Upper lobe of left lung (tissue), 6 donors: ENCODE measurements around the gene STN1. TPM values are rescaled to one million over a fixed set of nuclear protein-coding genes. Genes with fewer than 3 reads are reported as not detected.

ENCODE experiments used
- ATAC-seq, 2 donors: fragments of 200-7000 bp; cut with Tn5 transposase; one replicate each; pipeline ENCODE4 v1.9.1; 2022; ENCODE audit warnings: mild to moderate bottlenecking in 2 of 2, moderate library complexity in 2 of 2; ENCODE audit not compliant: low FRiP score in 2 of 2
- DNase-seq, 2 donors: peaks; one replicate each; pipeline ENCODE4 v3.0.0-alpha.2; 2019 to 2020
- H3K27ac ChIP-seq, 4 donors: fragments of 200-600 bp; sonication (generic); one replicate each; pipeline ENCODE4 v1.5.1; 2016 to 2019
- H3K27me3 ChIP-seq, 4 donors: fragments of 200-600 bp; sonication (generic); one replicate each; pipeline ENCODE4 v1.5.1; 2017 to 2019
- H3K36me3 ChIP-seq, 4 donors: fragments of 200-600 bp; sonication (generic); one replicate each; pipeline ENCODE4 v1.5.1; 2016 to 2019
- H3K4me1 ChIP-seq, 4 donors: fragments of 200-600 bp; sonication (generic); one replicate each; pipeline ENCODE4 v1.5.1; 2018 to 2019
- H3K4me3 ChIP-seq, 4 donors: fragments of 200-600 bp; sonication (generic); one replicate each; pipeline ENCODE4 v1.5.1; 2017 to 2019; ENCODE audit warnings: mild to moderate bottlenecking in 2 of 4, moderate library complexity in 1 of 4
- H3K9me3 ChIP-seq, 4 donors: fragments of 200-600 bp; sonication (generic); one replicate each; pipeline ENCODE4 v1.5.1; 2018 to 2019
- EP300 ChIP-seq, 4 donors: sonication (generic); formaldehyde crosslinking; IDR thresholded peaks; one replicate each; pipeline ENCODE4 v1.5.1; 2017; ENCODE audit warnings: antibody characterized with exemption in 4 of 4, control low read depth in 2 of 4
- POLR2A ChIP-seq, 4 donors: fragments of 450-650 bp; IDR thresholded peaks; one replicate each; pipeline ENCODE4 v1.5.1; 2016 to 2017; ENCODE audit warnings: antibody characterized with exemption in 4 of 4, mild to moderate bottlenecking in 2 of 4
- POLR2AphosphoS5 ChIP-seq, 2 donors: sonication (generic); formaldehyde crosslinking; IDR thresholded peaks; one replicate each; pipeline ENCODE4 v1.5.1; 2017; ENCODE audit warnings: antibody characterized with exemption in 2 of 2
- WGBS, 2 donors: methylation state at CpG; one replicate each; pipeline ENCODE4 v1.1.5; 2017 to 2018; 5-methylcytosine and 5-hydroxymethylcytosine counted together
- total RNA-seq, 6 donors: library from RNA; depleted of rRNA in 4 of 6; stranded (reverse); fragments of >200 nt in 4 of 6; gene quantifications; one replicate each; pipeline versions ENCODE4 v1.1.0 to v1.2.1, GENCODE V29; 2016 to 2021
- TF ChIP-seq, protein P1 (sequence below), 6 experiments: fragments of 450-650 bp in 4 of 6; fragments of 200-600 bp in 2 of 6; sonication (generic) in 2 of 6; IDR thresholded peaks; one replicate each; pipeline ENCODE4 v1.5.1; 2016 to 2019; ENCODE audit warnings: antibody characterized with exemption in 6 of 6
- donor health status: DM: no; HTN: no; CAD: no; lungs with moderate emphysema.
- donor health status: DM: no; HTN: yes; CAD: no; lungs with severe emphysema.

The STN1 gene
- total RNA-seq, 6 donors from 2014 or later, result 36.3 to 71.4 (median 53.4) TPM

- Histone ChIP-seq H3K36me3 (no peaks in the 10 kb centered on the region), H3K9me3 (no peaks in the 10 kb centered on the region), H3K27ac (no peak overlapping the region), H3K4me1 (no peaks in the 10 kb centered on the region), H3K4me3 (no peak overlapping the region), H3K27me3 (no peaks in the 10 kb centered on the region)
- no peak for ATAC-seq
- no peak for DNase-seq
- 91 to 96% methylated on average over 2 of the region's 2 CpGs for WGBS, 2 donors
- TF ChIP-seq EP300 (IDR thresholded peaks at IDR 0.05), result no peak
- TF ChIP-seq, protein P1, sequence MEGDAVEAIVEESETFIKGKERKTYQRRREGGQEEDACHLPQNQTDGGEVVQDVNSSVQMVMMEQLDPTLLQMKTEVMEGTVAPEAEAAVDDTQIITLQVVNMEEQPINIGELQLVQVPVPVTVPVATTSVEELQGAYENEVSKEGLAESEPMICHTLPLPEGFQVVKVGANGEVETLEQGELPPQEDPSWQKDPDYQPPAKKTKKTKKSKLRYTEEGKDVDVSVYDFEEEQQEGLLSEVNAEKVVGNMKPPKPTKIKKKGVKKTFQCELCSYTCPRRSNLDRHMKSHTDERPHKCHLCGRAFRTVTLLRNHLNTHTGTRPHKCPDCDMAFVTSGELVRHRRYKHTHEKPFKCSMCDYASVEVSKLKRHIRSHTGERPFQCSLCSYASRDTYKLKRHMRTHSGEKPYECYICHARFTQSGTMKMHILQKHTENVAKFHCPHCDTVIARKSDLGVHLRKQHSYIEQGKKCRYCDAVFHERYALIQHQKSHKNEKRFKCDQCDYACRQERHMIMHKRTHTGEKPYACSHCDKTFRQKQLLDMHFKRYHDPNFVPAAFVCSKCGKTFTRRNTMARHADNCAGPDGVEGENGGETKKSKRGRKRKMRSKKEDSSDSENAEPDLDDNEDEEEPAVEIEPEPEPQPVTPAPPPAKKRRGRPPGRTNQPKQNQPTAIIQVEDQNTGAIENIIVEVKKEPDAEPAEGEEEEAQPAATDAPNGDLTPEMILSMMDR (IDR thresholded peaks at IDR 0.05), result no peak
- TF ChIP-seq POLR2A (IDR thresholded peaks at IDR 0.05), result no peak
- no peak for TF ChIP-seq POLR2AphosphoS5 (IDR thresholded peaks at IDR 0.05)
Measured at GRCh38 chr10:103958996-103959395, 41.0 kb upstream of the STN1 start.

- no peak overlapping the region for H3K27ac ChIP-seq
- DNase-seq, result no peak
- 50 to 100% methylated on average over 1 of the region's 1 CpG for WGBS, 2 donors
Measured at GRCh38 chr10:103954543-103954942, 36.6 kb upstream of the STN1 start.

DNA sequence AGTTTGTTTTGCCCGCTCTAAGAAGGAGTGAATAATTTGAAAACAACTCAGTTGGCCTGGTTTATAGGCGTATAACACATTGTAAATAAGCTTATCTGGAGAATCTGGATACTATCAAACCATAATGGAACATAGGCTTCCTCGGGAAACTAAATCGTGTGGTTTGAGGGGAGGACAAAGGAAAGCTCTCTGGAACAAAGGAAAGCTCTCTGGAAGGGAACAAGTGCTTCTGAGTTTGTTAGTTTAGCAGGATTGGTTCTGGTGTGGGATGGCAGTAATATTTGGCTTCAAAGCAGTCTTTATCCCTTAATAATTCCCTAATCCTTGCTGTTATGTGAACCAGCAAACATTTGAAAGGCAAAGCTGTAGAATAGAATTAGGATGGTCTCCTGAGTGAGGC, 34.0 kb upstream of the STN1 start:
- DNase-seq, result no peak
- no peak for TF ChIP-seq EP300 (IDR thresholded peaks at IDR 0.05)
- TF ChIP-seq, protein P1 (IDR thresholded peaks at IDR 0.05), result no peak
- TF ChIP-seq POLR2A (IDR thresholded peaks at IDR 0.05), result no peak
- Histone ChIP-seq H3K4me1 (no peaks in the 10 kb centered on the region), H3K27ac (no peak overlapping the region), H3K36me3 (no peaks in the 10 kb centered on the region), H3K4me3 (no peak overlapping the region), H3K27me3 (no peaks in the 10 kb centered on the region), H3K9me3 (no peaks in the 10 kb centered on the region)
- 51 to 57% methylated on average over 4 of the region's 4 CpGs for WGBS, 2 donors
- ATAC-seq, result no peak

More at GRCh38 chr10:103954543-103954942, 36.6 kb upstream of the STN1 start:
- no peaks in the 10 kb centered on the region for H3K27me3 ChIP-seq
- no peak overlapping the region for H3K4me3 ChIP-seq
- H3K9me3 ChIP-seq, result no peaks in the 10 kb centered on the region
- no peak for ATAC-seq
- no peaks in the 10 kb centered on the region for H3K4me1 ChIP-seq
- H3K36me3 ChIP-seq, result no peaks in the 10 kb centered on the region
- TF ChIP-seq EP300 (IDR thresholded peaks at IDR 0.05) (no peak), POLR2AphosphoS5 (IDR thresholded peaks at IDR 0.05) (no peak), POLR2A (IDR thresholded peaks at IDR 0.05) (no peak)
- TF ChIP-seq, protein P1 (IDR thresholded peaks at IDR 0.05), result no peak

DNA sequence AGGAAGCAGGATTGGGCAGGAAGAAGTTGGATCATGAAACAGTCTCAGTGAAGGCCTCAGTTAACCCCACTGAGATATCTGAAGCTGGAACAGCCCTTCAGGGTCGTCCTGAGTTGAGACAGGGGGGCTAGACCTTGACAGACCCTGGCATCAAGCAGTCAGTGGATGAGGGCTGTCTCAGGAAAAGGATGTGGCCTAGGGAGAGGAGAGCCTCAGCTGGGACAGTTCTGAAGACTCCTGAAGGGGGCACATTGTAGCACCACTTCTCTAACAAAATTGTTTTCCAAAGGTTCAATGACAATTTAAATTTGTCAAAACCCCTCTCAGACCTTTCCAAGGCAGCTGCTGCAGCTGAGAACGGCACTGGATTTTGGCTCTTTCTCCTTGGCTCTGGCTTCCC, 33.2 kb upstream of the STN1 start:
- no peak overlapping the region for H3K27ac ChIP-seq
- no peak overlapping the region for H3K4me3 ChIP-seq
- H3K27me3 ChIP-seq, result no peaks in the 10 kb centered on the region
- H3K36me3 ChIP-seq, result no peaks in the 10 kb centered on the region
- TF ChIP-seq, protein P1 (IDR thresholded peaks at IDR 0.05), result no peak
- TF ChIP-seq EP300 (IDR thresholded peaks at IDR 0.05) (no peak), POLR2A (IDR thresholded peaks at IDR 0.05) (no peak), POLR2AphosphoS5 (IDR thresholded peaks at IDR 0.05) (no peak)
- no peak for DNase-seq
- no peak for ATAC-seq
- H3K4me1 ChIP-seq, result no peaks in the 10 kb centered on the region
- 62 to 70% methylated on average over 2 of the region's 2 CpGs for WGBS, 2 donors
- no peaks in the 10 kb centered on the region for H3K9me3 ChIP-seq

DNA sequence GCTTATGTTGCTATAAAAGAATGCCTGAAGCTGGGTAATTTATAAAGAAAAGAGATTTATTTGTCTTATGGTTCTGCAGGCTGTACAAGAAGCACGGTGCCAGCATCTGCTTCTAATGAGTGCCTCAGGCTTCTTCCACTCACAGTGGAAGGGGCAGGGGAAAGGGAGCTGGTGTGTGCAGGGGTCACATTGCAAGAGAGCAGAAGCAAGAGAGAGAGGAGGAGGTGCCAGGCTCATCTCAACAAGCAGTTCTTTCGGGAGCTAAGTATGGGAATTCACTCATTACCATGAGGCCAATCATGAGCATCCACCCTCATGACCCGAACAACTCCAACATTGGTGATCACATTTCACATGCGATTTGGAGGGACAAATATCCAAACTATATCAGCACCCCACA, 31.7 kb upstream of the STN1 start:
- Histone ChIP-seq H3K9me3 (no peaks in the 10 kb centered on the region), H3K4me1 (no peaks in the 10 kb centered on the region), H3K36me3 (no peaks in the 10 kb centered on the region), H3K27ac (no peak overlapping the region), H3K4me3 (no peak overlapping the region), H3K27me3 (no peaks in the 10 kb centered on the region)
- 91 to 96% methylated on average over 4 of the region's 4 CpGs for WGBS, 2 donors
- no peak for ATAC-seq
- no peak for TF ChIP-seq POLR2A (IDR thresholded peaks at IDR 0.05)
- no peak for TF ChIP-seq EP300 (IDR thresholded peaks at IDR 0.05)
- TF ChIP-seq, protein P1 (IDR thresholded peaks at IDR 0.05), result no peak
- no peak for TF ChIP-seq POLR2AphosphoS5 (IDR thresholded peaks at IDR 0.05)
- no peak for DNase-seq
